NK-92 treated with Interleukin-12 subunit alpha and Interleukin-12 subunit beta, amount 100 ng/mL, for 24 hours (cell line): ENCODE data around the gene PNMA5.

ENCODE experiments used
- DNase-seq: peaks from one replicate; lab custom pipeline; 2025; lab: John Stamatoyannopoulos, UW

The PNMA5 gene

GRCh38 chrX:152958524-152959465, 35.1 kb downstream of the PNMA5 start:
- DNase-seq, result peak; percentile 74

GRCh38 chrX:152958047-152958446, 35.9 kb downstream of the PNMA5 start:
- no peak for DNase-seq

- no peak for DNase-seq
Observed at GRCh38 chrX:152950786-152951185, 43.1 kb downstream of the PNMA5 start.

GRCh38 chrX:152949114-152949513, 44.8 kb downstream of the PNMA5 start:
- no peak for DNase-seq

- DNase-seq, result no peak
Observed at GRCh38 chrX:152946681-152947080, 47.2 kb downstream of the PNMA5 start.

- no peak for DNase-seq
Observed at GRCh38 chrX:152945021-152945979, 48.6 kb downstream of the PNMA5 start.

- no peak for DNase-seq
Observed at GRCh38 chrX:152943826-152944225, 50.1 kb downstream of the PNMA5 start.

- no peak for DNase-seq
Observed at GRCh38 chrX:152942077-152942442, 51.9 kb downstream of the PNMA5 start.

GRCh38 chrX:152941328-152942076, 52.4 kb downstream of the PNMA5 start:
- DNase-seq, result peak; percentile 80
